ENCODE measurements around the gene CCDC85C. TPM values are rescaled to one million over a fixed set of nuclear protein-coding genes. Genes with fewer than 3 reads are reported as not detected.

The CCDC85C gene
- total RNA-seq, 2 donors from 2014 or later: 35.1 to 47.2 TPM

GRCh38 chr14:99549684-99550083, 54.3 kb downstream of the CCDC85C start:
- TF ChIP-seq CTCF (IDR thresholded peaks at IDR 0.05) (no peak), POLR2AphosphoS5 (IDR thresholded peaks at IDR 0.05) (no peak), POLR2A (IDR thresholded peaks at IDR 0.05) (no peak)
- no peak for DNase-seq (ENCODE audit: low spot score)
- Histone ChIP-seq H3K4me1 (replicated peaks) (peaks cover 16% of the 10 kb centered on the region), H3K27me3 (replicated peaks; ENCODE audit: insufficient read depth) (no peaks in the 10 kb centered on the region), H3K9me3 (no peaks in the 10 kb centered on the region), H3K4me3 (no peak overlapping the region), H3K27ac (no peak overlapping the region), H3K36me3 (no peaks in the 10 kb centered on the region)
- intact Hi-C loops (cut with DNase I): no loop called here
- 73% methylated on average over 10 of the region's 10 CpGs for WGBS

- WGBS: 77% methylated on average over 10 of the region's 10 CpGs
These were observed 55.0 kb downstream of the CCDC85C start for GRCh38 chr14:99548871-99549515.

GRCh38 chr14:99548255-99548654, 55.8 kb downstream of the CCDC85C start:
- no peak for TF ChIP-seq POLR2AphosphoS5 (IDR thresholded peaks at IDR 0.05)
- TF ChIP-seq POLR2A (IDR thresholded peaks at IDR 0.05): no peak
- no peak for DNase-seq (ENCODE audit: low spot score)
- no peak overlapping the region for H3K4me3 ChIP-seq
- intact Hi-C loops (cut with DNase I): no loop called here
- 84% methylated on average over 18 of the region's 18 CpGs for WGBS
- H3K36me3 ChIP-seq: no peaks in the 10 kb centered on the region
- no peaks in the 10 kb centered on the region for H3K9me3 ChIP-seq
- no peaks in the 10 kb centered on the region for H3K27me3 ChIP-seq (replicated peaks; ENCODE audit: insufficient read depth)
- no peak overlapping the region for H3K27ac ChIP-seq
- peaks cover 3% of the 10 kb centered on the region for H3K4me1 ChIP-seq (replicated peaks)

More at GRCh38 chr14:99548871-99549515, 55.0 kb downstream of the CCDC85C start:
- Histone ChIP-seq H3K4me1 (replicated peaks) (peaks cover 10% of the 10 kb centered on the region), H3K36me3 (no peaks in the 10 kb centered on the region), H3K27me3 (replicated peaks; ENCODE audit: insufficient read depth) (no peaks in the 10 kb centered on the region), H3K9me3 (no peaks in the 10 kb centered on the region), H3K27ac (no peak overlapping the region), H3K4me3 (no peak overlapping the region)
- no peak for TF ChIP-seq POLR2A (IDR thresholded peaks at IDR 0.05)
- TF ChIP-seq CTCF (IDR thresholded peaks at IDR 0.05): no peak
- TF ChIP-seq POLR2AphosphoS5 (IDR thresholded peaks at IDR 0.05): no peak
- intact Hi-C loops (cut with DNase I): no loop called here
- DNase-seq (ENCODE audit: low spot score): no peak

GRCh38 chr14:99546234-99546879, 57.6 kb downstream of the CCDC85C start:
- H3K27ac ChIP-seq: no peak overlapping the region
- intact Hi-C loops (cut with DNase I): no loop called here
- H3K4me1 ChIP-seq (replicated peaks): no peaks in the 10 kb centered on the region
- H3K27me3 ChIP-seq (replicated peaks; ENCODE audit: insufficient read depth): no peaks in the 10 kb centered on the region
- DNase-seq (ENCODE audit: low spot score): no peak
- no peaks in the 10 kb centered on the region for H3K9me3 ChIP-seq
- no peak overlapping the region for H3K4me3 ChIP-seq
- H3K36me3 ChIP-seq: no peaks in the 10 kb centered on the region
- TF ChIP-seq POLR2A (IDR thresholded peaks at IDR 0.05) (no peak), CTCF (IDR thresholded peaks at IDR 0.05) (no peak), POLR2AphosphoS5 (IDR thresholded peaks at IDR 0.05) (no peak)
- 54% methylated on average over 13 of the region's 13 CpGs for WGBS

- H3K27ac ChIP-seq: no peak overlapping the region
- H3K4me1 ChIP-seq (replicated peaks): no peaks in the 10 kb centered on the region
- no peaks in the 10 kb centered on the region for H3K27me3 ChIP-seq (replicated peaks; ENCODE audit: insufficient read depth)
- no peak overlapping the region for H3K4me3 ChIP-seq
- WGBS: 65% methylated on average over 6 of the region's 6 CpGs
- H3K9me3 ChIP-seq: no peaks in the 10 kb centered on the region
- TF ChIP-seq POLR2A (IDR thresholded peaks at IDR 0.05) (no peak), CTCF (IDR thresholded peaks at IDR 0.05) (no peak), POLR2AphosphoS5 (IDR thresholded peaks at IDR 0.05) (no peak)
- intact Hi-C loops (cut with DNase I): no loop called here
- DNase-seq (ENCODE audit: low spot score): no peak
- no peaks in the 10 kb centered on the region for H3K36me3 ChIP-seq
These were observed 58.4 kb downstream of the CCDC85C start for GRCh38 chr14:99545586-99545985.

All from prostate gland (tissue), 2 donors.